GM21526 (cell line): ENCODE data around the gene NOVA2.
"Not testable (repeated sequence)": the region's sequence is repeated elsewhere in the genome, so short reads cannot be mapped to it uniquely, and the experiment has no call there.

Source experiments
- ATAC-seq: cut with Tn5 transposase; IDR thresholded peaks from one replicate; pipeline ENCODE4 v1.9.1; 2021; ENCODE audit warnings: moderate library complexity; ENCODE audit not compliant: unreplicated experiment, low FRiP score

Gene NOVA2

DNA sequence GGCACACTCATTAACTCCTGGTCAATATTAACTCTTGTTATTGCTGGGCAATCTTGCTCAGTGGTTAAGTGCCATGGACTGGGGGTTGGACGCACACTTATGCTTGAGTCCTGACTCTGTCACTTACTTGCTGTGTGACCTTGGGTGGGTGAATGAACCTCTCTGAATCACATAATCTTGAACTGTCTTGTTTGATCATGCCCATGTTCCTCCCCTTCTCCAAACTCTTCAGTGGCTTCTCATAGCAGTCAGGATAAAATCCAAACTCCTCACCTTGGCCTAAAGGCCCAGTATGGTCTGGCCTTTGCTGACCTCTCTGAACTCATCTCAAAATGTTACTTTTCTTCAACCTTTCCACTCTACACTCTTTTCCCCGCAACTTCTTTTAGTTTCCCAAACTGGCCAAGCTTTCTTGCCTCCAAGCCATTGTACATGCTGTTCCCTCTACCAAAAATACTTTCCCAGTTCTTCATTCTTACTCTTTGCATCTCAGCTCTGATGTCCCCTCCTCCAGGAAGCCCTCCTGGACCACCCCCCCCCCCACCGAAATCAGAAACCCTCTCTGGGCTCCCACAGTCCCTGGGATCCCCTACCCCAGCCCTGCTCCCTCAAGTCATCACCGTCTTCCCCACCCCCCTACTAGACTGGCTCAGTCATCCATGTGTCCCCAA, 73.6 kb downstream of the NOVA2 start:
- no peak for ATAC-seq

- ATAC-seq: no peak
These were observed 74.4 kb downstream of the NOVA2 start for GRCh38 chr19:45899253-45899652.

GRCh38 chr19:45897261-45897812, 76.3 kb downstream of the NOVA2 start:
- no peak for ATAC-seq

GRCh38 chr19:45895983-45896599, 77.6 kb downstream of the NOVA2 start:
- not testable (repeated sequence) for ATAC-seq

DNA sequence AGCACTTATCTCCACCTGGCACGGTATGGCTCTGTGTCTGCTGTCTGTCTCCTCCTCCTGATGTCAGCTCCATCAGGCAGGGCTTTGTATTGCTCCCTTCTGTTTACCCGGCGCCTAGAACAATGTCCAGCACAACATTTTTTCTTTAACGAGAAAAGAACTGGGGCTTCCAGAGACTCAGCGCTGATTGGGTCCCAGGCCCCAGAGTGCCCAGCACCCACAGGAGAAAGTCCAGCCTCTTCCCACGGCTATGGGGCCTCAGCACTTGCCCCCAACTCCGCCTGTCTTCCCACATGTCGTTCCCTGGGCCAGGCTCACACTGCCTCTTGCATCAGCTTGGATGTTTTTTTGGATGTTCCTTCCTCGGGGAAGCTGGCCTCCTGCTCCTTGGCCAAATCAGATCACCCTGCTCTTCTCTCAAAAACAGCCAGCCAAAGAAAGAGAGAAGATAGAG, 78.1 kb downstream of the NOVA2 start:
- no peak for ATAC-seq

GRCh38 chr19:45890877-45891276, 82.8 kb downstream of the NOVA2 start:
- ATAC-seq: no peak

DNA sequence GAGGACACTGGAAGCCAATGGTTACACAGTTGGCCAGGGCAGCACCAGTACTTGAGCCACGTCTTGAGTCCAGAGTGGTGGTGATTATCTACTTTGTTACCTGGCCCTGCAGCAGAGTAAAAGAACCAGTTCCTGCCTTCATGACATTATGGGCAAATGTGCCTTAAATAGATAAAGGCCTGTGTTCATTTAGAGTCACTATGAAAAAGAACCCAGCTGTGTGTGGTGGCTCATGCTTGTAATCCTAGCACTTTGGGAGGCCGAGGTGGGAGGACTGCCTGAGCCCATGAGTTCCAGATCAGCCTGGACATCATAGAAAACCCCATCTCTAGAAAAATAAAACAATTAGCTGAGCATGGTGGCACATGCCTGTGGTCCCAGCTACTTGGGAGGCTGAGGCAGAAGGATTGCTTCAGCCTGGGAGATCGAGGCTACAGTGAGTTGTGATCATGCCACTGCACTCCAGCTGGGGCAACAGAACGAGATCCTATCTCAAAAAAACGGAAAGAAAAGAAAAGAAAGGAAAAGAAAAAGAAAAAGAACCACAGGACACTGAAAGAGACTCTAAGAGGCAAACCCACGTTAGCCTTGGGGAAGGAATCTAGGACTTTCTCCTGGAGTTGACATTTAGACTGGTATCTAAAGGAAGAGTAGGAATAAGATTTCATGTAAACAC, 84.3 kb downstream of the NOVA2 start:
- no peak for ATAC-seq

DNA sequence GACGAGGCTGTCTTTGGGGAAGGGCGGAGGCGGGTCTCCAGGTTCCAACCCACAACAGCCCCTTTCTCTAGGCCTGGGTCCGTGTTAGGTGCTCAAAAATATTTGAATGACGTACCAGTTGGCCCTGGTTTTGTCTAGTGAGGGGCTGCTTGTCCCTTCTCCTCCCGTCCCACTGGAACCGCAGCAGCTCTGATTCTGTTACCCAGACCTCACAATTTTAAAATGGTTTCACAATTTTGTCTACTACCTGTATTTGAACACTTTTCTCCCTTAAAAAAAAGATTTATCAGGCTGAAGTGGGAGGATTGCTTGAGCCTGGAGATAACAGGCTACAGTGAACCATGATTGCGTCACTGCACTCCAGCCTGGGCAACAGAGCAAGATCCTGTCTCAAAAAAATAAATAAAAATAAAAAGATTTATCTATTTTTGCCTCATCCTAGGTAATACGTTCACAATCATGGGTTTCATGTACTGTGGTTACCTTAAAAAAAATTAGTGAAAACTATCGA, 86.4 kb downstream of the NOVA2 start:
- no peak for ATAC-seq

- ATAC-seq: peak; percentile 46
These were observed 87.1 kb downstream of the NOVA2 start for GRCh38 chr19:45886427-45887199.

GRCh38 chr19:45885556-45886426, 87.9 kb downstream of the NOVA2 start, which contains the start of gene IRF2BP1:
Gene IRF2BP1 (minus strand): TSS chr19:45886141. CDS start chr19:45885774, 367 bp downstream.
- ATAC-seq: peak; percentile 45

GRCh38 chr19:45884682-45885555, 88.7 kb downstream of the NOVA2 start:
- ATAC-seq: no peak

GRCh38 chr19:45883881-45884681, 89.6 kb downstream of the NOVA2 start:
- ATAC-seq: no peak
